Stomach (tissue), 4 donors: Measurements from ENCODE around the gene THSD7B.

Experiments
- CTCF ChIP-seq, 7 experiments: fragments of 450-650 bp in 4 of 7; fragments of 200-600 bp in 3 of 7; sonication (generic) in 3 of 7; IDR thresholded peaks; one replicate each; pipeline ENCODE4 v1.5.1; 2016 to 2019; ENCODE audit warnings: antibody characterized with exemption in 7 of 7, control low read depth in 2 of 7, mild to moderate bottlenecking in 1 of 7
- EP300 ChIP-seq: sonication (generic); formaldehyde crosslinking; IDR thresholded peaks from one replicate; pipeline ENCODE4 v1.6.1; 2017; ENCODE audit warnings: antibody characterized with exemption
- POLR2A ChIP-seq, 4 donors: fragments of 450-650 bp; IDR thresholded peaks; one replicate each; pipeline ENCODE4 v1.6.1; 2016; ENCODE audit warnings: antibody characterized with exemption in 4 of 4, control low read depth in 2 of 4, mild to moderate bottlenecking in 1 of 4, moderate library complexity in 1 of 4

- TF ChIP-seq CTCF (IDR thresholded peaks at IDR 0.05) (no peak), EP300 (no peak), POLR2A (IDR thresholded peaks at IDR 0.05) (no peak)
Observed at GRCh38 chr2:137535897-137536296, 770.6 kb downstream of the THSD7B start.
